ENCODE data around the gene RNF112. TPM values are rescaled to one million over a fixed set of nuclear protein-coding genes. Genes with fewer than 3 reads are reported as not detected.
"Not testable (repeated sequence)": the region's sequence is repeated elsewhere in the genome, so short reads cannot be mapped to it uniquely, and the experiment has no call there.

Gene RNF112
- total RNA-seq, 2 experiments from 2014 or later, result 0.47 TPM; not detected in 1

DNA sequence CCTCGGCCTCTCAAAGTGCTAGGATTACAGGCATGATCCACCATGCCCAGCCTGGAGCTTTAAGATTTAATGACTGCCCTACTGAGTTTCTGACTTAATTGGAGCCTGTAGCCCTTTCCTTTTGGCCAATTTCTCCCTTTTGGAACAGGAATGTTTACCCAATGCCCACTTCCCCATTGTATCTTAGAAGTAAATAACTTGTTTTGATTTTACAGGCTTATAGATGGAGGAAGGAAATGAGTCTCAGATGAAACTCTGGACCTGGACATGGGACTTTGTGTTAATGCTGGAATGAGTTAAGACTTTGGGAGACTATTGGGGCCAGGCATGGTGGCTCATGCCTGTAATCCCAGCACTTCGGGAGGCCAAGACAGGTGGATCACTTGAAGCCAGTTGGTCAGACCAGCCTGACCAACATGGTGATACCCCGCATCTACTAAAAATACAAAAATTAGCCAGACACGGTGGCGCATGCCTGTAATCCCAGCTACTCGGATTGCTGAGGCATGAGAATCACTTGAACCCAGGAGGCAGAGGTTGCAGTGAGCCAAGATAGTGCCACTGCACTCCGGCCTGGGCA is 51.5 kb downstream of the RNF112 start:
- DNase-seq (ENCODE audit: low spot score); H4K20me1 ChIP-seq (ENCODE audit: insufficient read depth, low read length); H3K9me3 ChIP-seq (ENCODE audit: low read length); H3K36me3 ChIP-seq (ENCODE audit: insufficient read depth, low read length); H3K79me2 ChIP-seq (ENCODE audit: insufficient read depth, low read depth, low read length); BruUV-seq (replicated peaks); H3K9me2 ChIP-seq (ENCODE audit: insufficient read depth, low read length); CTCF ChIA-PET (ENCODE audit: unreplicated experiment): not testable (repeated sequence)
- peak overlapping the region; percentile 92 for H3K27ac ChIP-seq (ENCODE audit: low read depth, low read length, poor library complexity, severe bottlenecking)
- POLR2A ChIA-PET, result interaction anchor here (0.6 to 1.5 kb wide), 3 partner anchors 28 to 209 kb away, joined by 3 to 8 read pairs (median 3); partner anchors contain the start of gene MAPK7
- intact Hi-C loops (cut with micrococcal nuclease; ENCODE audit: unreplicated experiment), result loop anchor here (5.0 kb wide), 2 partner anchors 85 to 155 kb away; partner anchors contain the start of gene MAPK7
- H3K4me1 ChIP-seq (ENCODE audit: insufficient read depth, low read length, poor library complexity, severe bottlenecking), result peaks cover 85% of the 10 kb centered on the region
- H3K4me3 ChIP-seq (ENCODE audit: low read depth, low read length, poor library complexity, severe bottlenecking), result peak overlapping the region; percentile 8
- peak overlapping the region; percentile 37; the same call in 1 of the 2 replicates for H2AFZ ChIP-seq (ENCODE audit: low read length)
- peak overlapping the region; percentile 59 for H3K4me2 ChIP-seq (ENCODE audit: low read length)

- H3K4me3 ChIP-seq (ENCODE audit: low read depth, low read length, poor library complexity, severe bottlenecking), result peak overlapping the region; percentile 44
- H3K79me2 ChIP-seq (ENCODE audit: insufficient read depth, low read depth, low read length), result no peaks in the 10 kb centered on the region
- H3K27ac ChIP-seq (ENCODE audit: low read depth, low read length, poor library complexity, severe bottlenecking), result peak overlapping the region; percentile 92
- H3K9me2 ChIP-seq (ENCODE audit: insufficient read depth, low read length), result no peaks in the 10 kb centered on the region
- CTCF ChIA-PET (ENCODE audit: unreplicated experiment), result no interaction called here
- intact Hi-C loops (cut with micrococcal nuclease; ENCODE audit: unreplicated experiment), result loop anchor here (5.0 kb wide), 3 partner anchors 87 to 157 kb away; partner anchors contain the start of genes B9D1 and MAPK7
- POLR2A ChIA-PET, result interaction anchor here (0.6 kb wide), 1 partner anchor 57 kb away, joined by 3 read pairs; no protein-coding TSS in a partner anchor
- H2AFZ ChIP-seq (ENCODE audit: low read length), result peak overlapping the region; percentile 72
- peak overlapping the region; percentile 59 for H3K4me2 ChIP-seq (ENCODE audit: low read length)
- peak; percentile 43 for DNase-seq (ENCODE audit: low spot score)
- H3K9me3 ChIP-seq (ENCODE audit: low read length), result no peaks in the 10 kb centered on the region
- H4K20me1 ChIP-seq (ENCODE audit: insufficient read depth, low read length), result no peaks in the 10 kb centered on the region
- TF ChIP-seq, protein P1, sequence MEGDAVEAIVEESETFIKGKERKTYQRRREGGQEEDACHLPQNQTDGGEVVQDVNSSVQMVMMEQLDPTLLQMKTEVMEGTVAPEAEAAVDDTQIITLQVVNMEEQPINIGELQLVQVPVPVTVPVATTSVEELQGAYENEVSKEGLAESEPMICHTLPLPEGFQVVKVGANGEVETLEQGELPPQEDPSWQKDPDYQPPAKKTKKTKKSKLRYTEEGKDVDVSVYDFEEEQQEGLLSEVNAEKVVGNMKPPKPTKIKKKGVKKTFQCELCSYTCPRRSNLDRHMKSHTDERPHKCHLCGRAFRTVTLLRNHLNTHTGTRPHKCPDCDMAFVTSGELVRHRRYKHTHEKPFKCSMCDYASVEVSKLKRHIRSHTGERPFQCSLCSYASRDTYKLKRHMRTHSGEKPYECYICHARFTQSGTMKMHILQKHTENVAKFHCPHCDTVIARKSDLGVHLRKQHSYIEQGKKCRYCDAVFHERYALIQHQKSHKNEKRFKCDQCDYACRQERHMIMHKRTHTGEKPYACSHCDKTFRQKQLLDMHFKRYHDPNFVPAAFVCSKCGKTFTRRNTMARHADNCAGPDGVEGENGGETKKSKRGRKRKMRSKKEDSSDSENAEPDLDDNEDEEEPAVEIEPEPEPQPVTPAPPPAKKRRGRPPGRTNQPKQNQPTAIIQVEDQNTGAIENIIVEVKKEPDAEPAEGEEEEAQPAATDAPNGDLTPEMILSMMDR (conservative IDR thresholded peaks at IDR 0.05; ENCODE audit: low read length), result no peak
- no peak for TF ChIP-seq EZH2phosphoT487 (IDR thresholded peaks at IDR 0.05; ENCODE audit: borderline replicate concordance, low read depth, low read length)
- H3K4me1 ChIP-seq (ENCODE audit: insufficient read depth, low read length, poor library complexity, severe bottlenecking), result peaks cover 79% of the 10 kb centered on the region
- no peaks in the 10 kb centered on the region for H3K36me3 ChIP-seq (ENCODE audit: insufficient read depth, low read length)
- BruUV-seq (replicated peaks), result no TSS peak
Measured at GRCh38 chr17:19464031-19465026, 53.3 kb downstream of the RNF112 start.

Small RNA genes within 50 kb of the gene (small RNA-seq; reads per million reads assigned to genes)
- gene RF00537, result not detected

Other genes with a start within 250 kb of the RNF112 start
- 20.1 and 28.8 TPM in 2 replicates for gene EPN2, start 173.9 kb upstream of the RNF112 start, total RNA-seq (2014; rRNA removed; shearing (Covaris generic))
- 20.4 and 25.0 TPM in 2 replicates for gene EPN2, start 173.9 kb upstream of the RNF112 start, total RNA-seq (2022)
- 35.8 and 38.1 TPM in 2 replicates for gene B9D1, start 48.5 kb upstream of the RNF112 start, total RNA-seq (2014; rRNA removed; shearing (Covaris generic))
- 21.1 and 24.1 TPM in 2 replicates for gene B9D1, start 48.5 kb upstream of the RNF112 start, total RNA-seq (2022)
- gene MAPK7, start 32.7 kb upstream of the RNF112 start, total RNA-seq (2014; rRNA removed; shearing (Covaris generic)), result 8.1 and 8.2 TPM in 2 replicates
- 16.5 and 19.3 TPM in 2 replicates for gene MAPK7, start 32.7 kb upstream of the RNF112 start, total RNA-seq (2022)
- not detected in 2 replicates for gene MFAP4, start 24.0 kb upstream of the RNF112 start, total RNA-seq (2014; rRNA removed; shearing (Covaris generic))
- 0.31 and 0.65 TPM in 2 replicates for gene MFAP4, start 24.0 kb upstream of the RNF112 start, total RNA-seq (2022)
- gene SLC47A1, start 122.6 kb downstream of the RNF112 start, total RNA-seq (2014; rRNA removed; shearing (Covaris generic)), result not detected in 2 replicates
- gene SLC47A1, start 122.6 kb downstream of the RNF112 start, total RNA-seq (2022), result not detected in 2 replicates
- gene ALDH3A2, start 237.5 kb downstream of the RNF112 start, total RNA-seq (2014; rRNA removed; shearing (Covaris generic)), result 28.9 and 29.7 TPM in 2 replicates
- gene ALDH3A2, start 237.5 kb downstream of the RNF112 start, total RNA-seq (2022), result 41.1 and 47.3 TPM in 2 replicates

Data from OCI-LY7 (cell line).